ENCODE data around the gene SPG11. TPM values are rescaled to one million over a fixed set of nuclear protein-coding genes. Genes with fewer than 3 reads are reported as not detected.
"Not testable (repeated sequence)": the region's sequence is repeated elsewhere in the genome, so short reads cannot be mapped to it uniquely, and the experiment has no call there.

Gene SPG11
- total and polyA plus RNA-seq, 8 donors = 21.6 to 61.1 (median 35.2) TPM

- intact Hi-C loops (cut with DNase I) = no loop called here
- no peaks in the 10 kb centered on the region for H3K27me3 ChIP-seq
- H3K4me3 ChIP-seq = peak overlapping the region; percentile 57 to 93 (median 84)
- no peak for ATAC-seq
- 28 to 33% methylated on average over 11 of the region's 11 CpGs for WGBS, 2 donors
- peaks cover 0 to 3% (median 0%) of the 10 kb centered on the region in 3 donors for H3K36me3 ChIP-seq
- no peaks in the 10 kb centered on the region for H3K9me3 ChIP-seq
- peak overlapping the region; percentile 89 to 99 (median 96) for H3K27ac ChIP-seq
- DNase-seq = peak in 1 of 6 donors; percentile 55
- H3K4me1 ChIP-seq = peaks cover 0 to 12% (median 8%) of the 10 kb centered on the region in 3 donors
- no peak for FAIRE-seq
- TF ChIP-seq, protein P1, sequence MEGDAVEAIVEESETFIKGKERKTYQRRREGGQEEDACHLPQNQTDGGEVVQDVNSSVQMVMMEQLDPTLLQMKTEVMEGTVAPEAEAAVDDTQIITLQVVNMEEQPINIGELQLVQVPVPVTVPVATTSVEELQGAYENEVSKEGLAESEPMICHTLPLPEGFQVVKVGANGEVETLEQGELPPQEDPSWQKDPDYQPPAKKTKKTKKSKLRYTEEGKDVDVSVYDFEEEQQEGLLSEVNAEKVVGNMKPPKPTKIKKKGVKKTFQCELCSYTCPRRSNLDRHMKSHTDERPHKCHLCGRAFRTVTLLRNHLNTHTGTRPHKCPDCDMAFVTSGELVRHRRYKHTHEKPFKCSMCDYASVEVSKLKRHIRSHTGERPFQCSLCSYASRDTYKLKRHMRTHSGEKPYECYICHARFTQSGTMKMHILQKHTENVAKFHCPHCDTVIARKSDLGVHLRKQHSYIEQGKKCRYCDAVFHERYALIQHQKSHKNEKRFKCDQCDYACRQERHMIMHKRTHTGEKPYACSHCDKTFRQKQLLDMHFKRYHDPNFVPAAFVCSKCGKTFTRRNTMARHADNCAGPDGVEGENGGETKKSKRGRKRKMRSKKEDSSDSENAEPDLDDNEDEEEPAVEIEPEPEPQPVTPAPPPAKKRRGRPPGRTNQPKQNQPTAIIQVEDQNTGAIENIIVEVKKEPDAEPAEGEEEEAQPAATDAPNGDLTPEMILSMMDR (IDR thresholded peaks at IDR 0.05) = no peak
These were observed 47.0 kb upstream of the SPG11 start for GRCh38 chr15:44710236-44711095.

DNA sequence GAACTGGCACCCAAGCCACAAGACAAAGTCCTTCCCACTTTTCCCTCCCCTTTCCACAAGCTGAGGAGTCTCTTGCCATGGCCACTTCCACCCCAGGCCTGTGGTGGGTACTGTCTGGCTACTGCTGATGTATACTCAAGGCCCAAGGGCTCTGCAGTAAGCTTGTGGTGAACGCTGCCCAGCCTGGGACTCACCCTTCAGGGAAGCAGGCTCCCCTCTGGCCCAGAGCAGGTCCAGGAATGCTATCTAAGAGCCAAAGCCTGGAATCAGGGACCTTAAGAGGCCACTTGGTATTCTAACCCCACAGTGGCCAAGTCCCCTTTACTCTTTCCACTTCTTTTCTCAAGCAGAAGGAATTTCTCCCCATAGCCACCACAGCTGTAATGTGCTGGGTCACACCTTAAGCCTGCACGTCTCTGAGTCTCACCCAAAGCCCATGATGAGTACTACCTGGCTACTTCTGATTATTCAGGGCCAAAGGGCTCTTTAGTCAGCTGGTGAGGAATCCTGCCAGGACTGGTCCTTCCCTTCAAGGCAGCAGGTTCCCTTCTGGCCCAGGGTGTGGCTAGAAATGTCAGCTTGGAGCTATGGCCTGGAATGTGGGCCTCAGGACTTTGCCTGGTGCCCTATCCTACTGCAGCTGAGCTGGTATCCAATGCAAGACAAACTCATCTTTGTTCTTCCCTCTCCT lies 43.6 kb upstream of the SPG11 start:
- FAIRE-seq (no peak), ATAC-seq (no peak), DNase-seq (no peak)
- 80 to 90% methylated on average over 2 of the region's 2 CpGs for WGBS, 2 donors
- Histone ChIP-seq H3K9me3 (no peaks in the 10 kb centered on the region), H3K4me3 (no peak overlapping the region), H3K36me3 (no peaks in the 10 kb centered on the region), H3K27me3 (no peaks in the 10 kb centered on the region), H3K4me1 (peaks cover 0 to 3% (median 0%) of the 10 kb centered on the region in 3 donors), H3K27ac (no peak overlapping the region)
- intact Hi-C loops (cut with DNase I) = no loop called here
- TF ChIP-seq, protein P1 (IDR thresholded peaks at IDR 0.05) = no peak

- WGBS, 2 donors = 87 to 90% methylated on average over 2 of the region's 2 CpGs
These were observed 42.9 kb upstream of the SPG11 start for GRCh38 chr15:44706401-44706800.

DNA sequence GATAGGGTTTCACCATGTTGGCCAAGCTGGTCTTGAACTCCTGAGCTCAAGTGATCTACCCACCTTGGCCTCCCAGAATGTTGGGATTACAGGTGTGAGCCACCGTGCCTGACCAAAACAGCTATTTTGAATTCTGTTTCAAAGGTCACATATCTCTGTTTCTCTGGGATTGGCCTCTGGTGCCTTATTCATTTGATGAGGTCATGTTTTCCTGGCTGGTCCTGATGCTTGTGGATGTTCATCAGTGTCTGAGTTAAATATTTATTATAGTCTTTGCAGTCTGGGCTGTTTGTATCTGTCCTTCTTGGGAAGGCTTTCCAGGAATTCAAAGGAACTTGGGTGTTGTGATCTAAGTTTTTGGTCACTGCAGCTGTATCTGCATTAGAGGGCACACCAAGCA lies 42.5 kb upstream of the SPG11 start:
- no peaks in the 10 kb centered on the region for H3K36me3 ChIP-seq
- intact Hi-C loops (cut with DNase I) = no loop called here
- H3K9me3 ChIP-seq = no peaks in the 10 kb centered on the region
- TF ChIP-seq, protein P1 (IDR thresholded peaks at IDR 0.05) = no peak
- peaks cover 0 to 3% (median 0%) of the 10 kb centered on the region in 3 donors for H3K4me1 ChIP-seq
- ATAC-seq (no peak), DNase-seq (no peak), FAIRE-seq (no peak)
- no peak overlapping the region for H3K4me3 ChIP-seq
- 78 to 93% methylated on average over 1 of the region's 1 CpG for WGBS, 2 donors
- no peaks in the 10 kb centered on the region for H3K27me3 ChIP-seq
- H3K27ac ChIP-seq = no peak overlapping the region

More at GRCh38 chr15:44706401-44706800, 42.9 kb upstream of the SPG11 start:
- Histone ChIP-seq H3K9me3 (no peaks in the 10 kb centered on the region), H3K27me3 (no peaks in the 10 kb centered on the region), H3K27ac (no peak overlapping the region), H3K4me1 (peaks cover 0 to 3% (median 0%) of the 10 kb centered on the region in 3 donors), H3K36me3 (no peaks in the 10 kb centered on the region), H3K4me3 (no peak overlapping the region)
- ATAC-seq (no peak), DNase-seq (no peak), FAIRE-seq (no peak)
- TF ChIP-seq, protein P1 (IDR thresholded peaks at IDR 0.05) = no peak
- intact Hi-C loops (cut with DNase I) = no loop called here

DNA sequence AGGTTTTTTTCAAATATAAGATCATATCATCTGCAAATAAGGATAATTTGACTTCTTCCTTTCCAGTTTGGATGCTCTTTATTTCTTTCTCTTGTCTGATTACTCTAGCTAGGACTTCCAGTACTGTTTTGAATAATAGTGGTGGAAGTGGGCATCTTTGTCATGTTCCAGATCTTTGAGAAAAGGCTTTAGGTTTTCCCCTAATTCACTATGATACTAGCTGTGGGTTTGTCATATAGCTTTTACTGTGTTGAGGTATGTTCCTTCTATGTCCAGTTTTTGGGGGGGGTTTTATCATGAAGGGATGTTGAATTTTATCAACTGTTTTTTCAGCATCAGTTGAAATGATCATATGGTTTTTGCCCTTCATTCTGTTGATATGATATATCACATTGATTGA lies 37.2 kb upstream of the SPG11 start:
- FAIRE-seq; H3K27me3 ChIP-seq; H3K4me3 ChIP-seq; H3K27ac ChIP-seq; ATAC-seq; H3K4me1 ChIP-seq; H3K9me3 ChIP-seq; H3K36me3 ChIP-seq; intact Hi-C loops (cut with DNase I); DNase-seq: not testable (repeated sequence)
